ENCODE data around the gene AGAP1.

DNA sequence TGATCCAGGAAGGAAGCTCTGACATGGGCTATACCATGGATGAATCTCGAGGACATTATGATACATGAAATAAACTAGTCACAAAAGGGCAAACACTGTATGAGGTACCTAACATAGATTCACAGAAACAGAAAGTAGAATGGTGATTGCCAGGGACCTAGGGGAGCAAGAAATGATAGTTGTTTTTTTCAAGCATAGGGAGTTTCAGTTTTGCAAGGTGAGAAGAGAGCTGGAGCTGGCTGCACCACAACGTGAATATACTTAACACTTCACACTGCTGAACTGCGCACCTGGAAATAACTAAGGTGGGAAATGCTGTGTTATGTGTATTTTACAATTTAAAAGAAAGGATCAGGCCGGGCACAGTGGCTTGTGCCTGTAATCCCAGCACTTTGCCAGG is 13.2 kb upstream of the AGAP1 start:
- TF ChIP-seq POLR2A (IDR thresholded peaks at IDR 0.05; ENCODE audit: low read depth, low read length), result no peak
- TF ChIP-seq POLR2AphosphoS5 (IDR thresholded peaks at IDR 0.05; ENCODE audit: low read depth, low read length), result no peak
- no peak for TF ChIP-seq TAF1 (IDR thresholded peaks at IDR 0.05; ENCODE audit: low read depth, low read length)
